OCI-LY7 (cell line): ENCODE results near the gene MAP1S. TPM values are rescaled to one million over a fixed set of nuclear protein-coding genes. Genes with fewer than 3 reads are reported as not detected.

ENCODE experiments used
- BruUV-seq: library from RNA; stranded (reverse); fragments of 400-500 nt; replicated peaks from 2 replicates; lab custom pipeline; 2021; lab: Mats Ljungman, UMichigan
- CTCF ChIA-PET: fragments of 300-600 bp; sonication (Branson Sonifier 250); formaldehyde crosslinking; loops from one replicate; lab custom pipeline; 2022; ENCODE audit warnings: antibody characterized with exemption; ENCODE audit not compliant: unreplicated experiment; lab: Charles Lee
- POLR2A ChIA-PET: fragments of 300-600 bp; sonication (Branson Sonifier 250); formaldehyde crosslinking; loops from one replicate; lab custom pipeline; 2022; ENCODE audit warnings: antibody characterized with exemption; lab: Charles Lee
- DNase-seq: peaks from one replicate; pipeline ENCODE4 v3.0.0-alpha.2; 2015; ENCODE audit warnings: low spot score
- H2AFZ ChIP-seq: fragments of 200-600 bp; sonication (generic), shearing (Covaris generic); 2 replicates; pipeline ENCODE4 v1.6.1; 2014; ENCODE audit warnings: mild to moderate bottlenecking, antibody characterized with exemption, low read length, moderate library complexity
- H3K27ac ChIP-seq: fragments of 200-600 bp; sonication (generic); 2 replicates; pipeline ENCODE4 v1.5.1; 2014; ENCODE audit warnings: mixed run types, low read depth, mild to moderate bottlenecking, moderate library complexity, low read length, inconsistent platforms; ENCODE audit not compliant: poor library complexity, severe bottlenecking
- H3K36me3 ChIP-seq: fragments of 200-600 bp; sonication (generic); 2 replicates; pipeline ENCODE4 v1.6.1; 2014; ENCODE audit warnings: mild to moderate bottlenecking, antibody characterized with exemption, low read length, moderate library complexity, mixed read lengths; ENCODE audit not compliant: insufficient read depth
- H3K4me1 ChIP-seq: fragments of 200-600 bp; sonication (generic); 2 replicates; pipeline ENCODE4 v1.5.1; 2014; ENCODE audit warnings: mild to moderate bottlenecking, low read length; ENCODE audit not compliant: insufficient read depth, poor library complexity, severe bottlenecking
- H3K4me2 ChIP-seq: fragments of 200-600 bp; sonication (generic); 2 replicates; pipeline ENCODE4 v1.6.1; 2014; ENCODE audit warnings: mild to moderate bottlenecking, low read length
- H3K4me3 ChIP-seq: fragments of 200-600 bp; sonication (generic); 2 replicates; pipeline ENCODE4 v1.5.1; 2014; ENCODE audit warnings: mild to moderate bottlenecking, low read depth, low read length; ENCODE audit not compliant: poor library complexity, severe bottlenecking
- H3K79me2 ChIP-seq: fragments of 200-600 bp; sonication (generic); 2 replicates; pipeline ENCODE4 v1.6.1; 2016; ENCODE audit warnings: low read depth, mild to moderate bottlenecking, low read length, moderate library complexity, mixed read lengths; ENCODE audit not compliant: insufficient read depth
- H3K9me2 ChIP-seq: fragments of 200-600 bp; sonication (generic); 2 replicates; pipeline ENCODE4 v1.6.1; 2016; ENCODE audit warnings: mild to moderate bottlenecking, low read length, mixed read lengths; ENCODE audit not compliant: insufficient read depth
- H3K9me3 ChIP-seq: fragments of 200-600 bp; sonication (generic); 2 replicates; pipeline ENCODE4 v1.6.1; 2014; ENCODE audit warnings: mild to moderate bottlenecking, mixed run types, low read length, mixed read lengths
- H4K20me1 ChIP-seq: fragments of 200-600 bp; sonication (generic); 2 replicates; pipeline ENCODE4 v1.6.1; 2014; ENCODE audit warnings: mild to moderate bottlenecking, antibody characterized with exemption, low read length, moderate library complexity, mixed read lengths; ENCODE audit not compliant: insufficient read depth
- CTCF ChIP-seq: fragments of 200-600 bp; sonication (generic); conservative IDR thresholded peaks from 2 replicates; pipeline ENCODE4 v1.5.1; 2014; ENCODE audit warnings: mild to moderate bottlenecking, antibody characterized with exemption, low read length, moderate library complexity, mixed read lengths
- EZH2phosphoT487 ChIP-seq: fragments of 200-600 bp; sonication (generic); IDR thresholded peaks from 2 replicates; pipeline ENCODE4 v1.6.1; 2018; ENCODE audit warnings: low read depth, borderline replicate concordance, mild to moderate bottlenecking, mixed run types, antibody characterized with exemption, low read length, moderate library complexity, mixed read lengths
- intact Hi-C: fragments of 100-400 bp; cut with micrococcal nuclease; formaldehyde crosslinking; loops from one replicate; pipeline ENCODE4 v1.10.0; 2022; ENCODE audit not compliant: unreplicated experiment
- total RNA-seq, 2 experiments: library from RNA; depleted of rRNA in 1 of 2; stranded (reverse); fragments of >200 nt in 1 of 2; shearing (Covaris generic) in 1 of 2; gene quantifications; 2 replicates each; pipeline ENCODE4 v1.2.3, GENCODE V29; 2014 to 2022

MAP1S gene
- total RNA-seq, 2 experiments from 2014 or later = 31.6 to 53.1 TPM

GRCh38 chr19:17755977-17756670 is 36.8 kb downstream of the MAP1S start:
- peak overlapping the region; percentile 93 for H3K27ac ChIP-seq
- H3K9me2 ChIP-seq = no peaks in the 10 kb centered on the region
- no TSS peak for BruUV-seq
- H3K4me3 ChIP-seq = peak overlapping the region; percentile 54
- H3K4me2 ChIP-seq = peak overlapping the region; percentile 80
- no peaks in the 10 kb centered on the region for H4K20me1 ChIP-seq
- H3K79me2 ChIP-seq = peaks cover 31% of the 10 kb centered on the region
- peaks cover 70% of the 10 kb centered on the region for H3K4me1 ChIP-seq
- intact Hi-C loops = loop anchor here (2.0 to 10.0 kb wide), 2 partner anchors 17 to 231 kb away; a partner anchor contains a TSS
- POLR2A ChIA-PET = interaction anchor here (0.7 kb wide), 1 partner anchor 17 kb away, joined by 3 read pairs; no protein-coding TSS in a partner anchor
- CTCF ChIA-PET = no interaction called here
- DNase-seq = peak; percentile 91
- H2AFZ ChIP-seq = no peak overlapping the region
- TF ChIP-seq EZH2phosphoT487 (no peak), CTCF (no peak)
- no peaks in the 10 kb centered on the region for H3K9me3 ChIP-seq
- H3K36me3 ChIP-seq = peaks cover 73% of the 10 kb centered on the region

- Histone ChIP-seq H3K4me2 (no peak overlapping the region), H3K79me2 (peaks cover 27% of the 10 kb centered on the region), H3K4me1 (peaks cover 64% of the 10 kb centered on the region), H3K9me3 (no peaks in the 10 kb centered on the region), H3K9me2 (no peaks in the 10 kb centered on the region), H3K27ac (no peak overlapping the region), H2AFZ (no peak overlapping the region), H4K20me1 (no peaks in the 10 kb centered on the region), H3K36me3 (peaks cover 81% of the 10 kb centered on the region), H3K4me3 (no peak overlapping the region)
- DNase-seq = no peak
- TF ChIP-seq EZH2phosphoT487 (no peak), CTCF (no peak)
- ChIA-PET POLR2A (interaction anchor here (0.6 kb wide), 1 partner anchor 332 kb away, joined by 3 read pairs; no protein-coding TSS in a partner anchor), CTCF (no interaction called here)
- BruUV-seq = no TSS peak
- intact Hi-C loops = loop anchor here (10.0 kb wide), 1 partner anchor 232 kb away; a partner anchor contains a TSS
Measured at GRCh38 chr19:17757125-17757524, 37.8 kb downstream of the MAP1S start.

- Histone ChIP-seq H3K4me2 (no peak overlapping the region), H3K36me3 (peaks cover 89% of the 10 kb centered on the region), H3K9me2 (no peaks in the 10 kb centered on the region), H4K20me1 (no peaks in the 10 kb centered on the region), H3K9me3 (no peaks in the 10 kb centered on the region), H3K27ac (no peak overlapping the region), H3K4me1 (peaks cover 53% of the 10 kb centered on the region), H3K79me2 (peaks cover 13% of the 10 kb centered on the region; the same call in 1 of the 2 replicates), H3K4me3 (no peak overlapping the region), H2AFZ (no peak overlapping the region)
- BruUV-seq = no TSS peak
- TF ChIP-seq CTCF (no peak), EZH2phosphoT487 (no peak)
- POLR2A ChIA-PET = no interaction called here
- DNase-seq = no peak
- intact Hi-C loops = loop anchor here (10.0 kb wide), 1 partner anchor 234 kb away; a partner anchor contains a TSS
- CTCF ChIA-PET = interaction anchor here (0.5 to 0.6 kb wide), 2 partner anchors 34 to 41 kb away, joined by 3 to 4 read pairs; no protein-coding TSS in a partner anchor
Measured at GRCh38 chr19:17758515-17758914, 39.2 kb downstream of the MAP1S start.
